Activated CD4-positive, alpha-beta T cell treated with anti-CD3 and anti-CD28 coated beads, Interleukin-2, amount 10 ng/mL, durations not matched to agents 7 days and 5 days (primary cell): Measurements from ENCODE around the gene WDR4. TPM values are rescaled to one million over a fixed set of nuclear protein-coding genes. Genes with fewer than 3 reads are reported as not detected.
"Not testable (repeated sequence)": the region's sequence is repeated elsewhere in the genome, so short reads cannot be mapped to it uniquely, and the experiment has no call there.

Source experiments
- CTCF ChIA-PET: fragments of 350-600 bp; sonication (Branson Sonifier 250); formaldehyde crosslinking; loops from one replicate; lab custom pipeline; 2021; ENCODE audit warnings: antibody characterized with exemption; lab: Charles Lee
- POLR2A ChIA-PET: fragments of 350-600 bp; sonication (Branson Sonifier 250); formaldehyde crosslinking; loops from one replicate; lab custom pipeline; 2021; ENCODE audit warnings: antibody characterized with exemption; lab: Charles Lee
- DNase-seq: peaks from one replicate; pipeline ENCODE4 v3.0.0-alpha.2; 2020
- H3K27ac Mint-ChIP-seq: one replicate; pipeline ENCODE4 v1.8.0; 2021; ENCODE audit warnings: mild to moderate bottlenecking, moderate library complexity, mixed read lengths
- H3K27me3 Mint-ChIP-seq: one replicate; pipeline ENCODE4 v1.8.0; 2021; ENCODE audit warnings: mixed read lengths
- H3K36me3 Mint-ChIP-seq: one replicate; pipeline ENCODE4 v1.8.0; 2021; ENCODE audit warnings: low read depth, mixed read lengths
- H3K4me1 Mint-ChIP-seq: one replicate; pipeline ENCODE4 v1.8.0; 2021; ENCODE audit warnings: mixed read lengths
- H3K4me3 Mint-ChIP-seq: one replicate; pipeline ENCODE4 v1.8.0; 2021; ENCODE audit warnings: mild to moderate bottlenecking, moderate library complexity, mixed read lengths
- H3K9me3 Mint-ChIP-seq: one replicate; pipeline ENCODE4 v1.8.0; 2021; ENCODE audit warnings: mixed read lengths
- total RNA-seq, 2 experiments: library from RNA; stranded (reverse); gene quantifications; one replicate each; pipeline ENCODE4 v1.2.3, GENCODE V29; 2021

WDR4 gene
- total RNA-seq, 2 experiments from 2014 or later = 23.9 to 32.7 TPM

DNA sequence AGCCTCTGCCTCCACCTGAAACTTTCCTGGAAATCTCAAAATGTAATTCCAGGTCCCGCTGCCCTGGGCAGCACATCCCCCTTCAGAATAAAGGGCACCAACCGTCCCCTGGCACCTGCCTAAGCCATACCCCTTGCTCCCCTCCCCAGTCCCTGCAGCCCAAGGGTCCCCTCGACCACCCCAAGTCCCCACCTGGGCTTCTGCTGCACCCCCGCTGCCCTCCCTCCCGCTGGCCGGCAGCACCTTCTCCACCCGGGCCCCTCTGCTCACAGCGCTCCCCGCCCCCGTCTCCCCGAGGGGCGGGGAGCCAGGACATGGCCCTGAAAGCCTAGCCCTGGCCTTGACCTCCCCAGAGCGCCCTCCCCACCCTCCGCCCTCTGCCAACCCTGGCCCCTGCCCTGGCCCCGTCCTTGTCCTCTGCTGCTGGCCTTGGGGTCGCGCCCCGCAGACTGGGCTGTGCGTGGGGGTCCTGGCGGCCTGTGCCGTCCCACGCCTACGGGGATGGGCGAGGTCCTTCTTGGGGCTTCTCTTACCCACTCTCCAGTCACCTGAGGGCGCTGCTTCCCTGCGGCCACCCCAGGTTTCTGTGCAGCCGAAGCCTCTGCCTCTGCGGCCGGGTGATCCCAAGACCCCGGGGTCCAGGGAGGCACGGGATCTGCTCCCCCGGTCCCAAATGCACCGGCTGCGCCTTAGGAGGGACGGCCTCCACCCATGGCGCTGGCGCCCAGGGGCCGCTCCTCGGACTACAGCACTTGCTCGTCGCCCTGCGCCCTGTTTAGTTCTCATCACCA lies 41.7 kb downstream of the WDR4 start:
- POLR2A ChIA-PET = no interaction called here

DNA sequence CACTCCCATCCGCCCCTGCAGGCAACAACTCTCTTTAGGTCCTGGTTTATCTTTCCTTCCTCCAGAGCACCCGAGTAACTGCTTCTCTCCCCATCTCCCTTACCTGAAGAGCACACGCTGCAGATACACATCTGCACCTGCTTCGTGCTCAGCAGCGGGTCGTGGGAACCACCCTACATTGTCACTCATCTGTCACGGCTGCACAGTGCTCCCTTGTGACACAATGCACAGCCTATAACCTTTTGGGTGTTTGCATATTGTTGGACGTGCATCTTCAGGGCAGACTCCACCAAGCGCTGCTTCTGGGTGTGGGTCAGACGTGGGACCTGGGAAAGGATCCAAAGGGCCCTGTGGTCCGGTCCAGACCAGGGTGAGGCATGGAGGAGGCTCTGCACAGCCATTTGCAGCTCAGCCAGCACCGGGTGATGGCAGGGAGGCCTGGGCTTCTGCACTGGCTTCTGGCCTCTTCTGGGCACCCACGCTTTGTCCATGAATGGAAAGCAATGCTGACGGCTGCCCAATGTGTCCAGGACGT lies 42.5 kb downstream of the WDR4 start:
- Mint-ChIP-seq H3K27me3 (no peaks in the 10 kb centered on the region), H3K4me3 (no peak overlapping the region), H3K9me3 (peaks cover 1% of the 10 kb centered on the region), H3K4me1 (peaks cover 25% of the 10 kb centered on the region), H3K36me3 (peaks cover 7% of the 10 kb centered on the region), H3K27ac (no peak overlapping the region)
- POLR2A ChIA-PET = no interaction called here
- no peak for DNase-seq
- CTCF ChIA-PET = no interaction called here

More for the DNA sequence above, 41.7 kb downstream of the WDR4 start:
- no peak overlapping the region for H3K4me3 Mint-ChIP-seq
- peaks cover 6% of the 10 kb centered on the region for H3K36me3 Mint-ChIP-seq
- H3K9me3 Mint-ChIP-seq = no peaks in the 10 kb centered on the region
- no peak for DNase-seq
- H3K4me1 Mint-ChIP-seq = peaks cover 17% of the 10 kb centered on the region
- no peak overlapping the region for H3K27ac Mint-ChIP-seq
- CTCF ChIA-PET = no interaction called here
- H3K27me3 Mint-ChIP-seq = no peaks in the 10 kb centered on the region

DNA sequence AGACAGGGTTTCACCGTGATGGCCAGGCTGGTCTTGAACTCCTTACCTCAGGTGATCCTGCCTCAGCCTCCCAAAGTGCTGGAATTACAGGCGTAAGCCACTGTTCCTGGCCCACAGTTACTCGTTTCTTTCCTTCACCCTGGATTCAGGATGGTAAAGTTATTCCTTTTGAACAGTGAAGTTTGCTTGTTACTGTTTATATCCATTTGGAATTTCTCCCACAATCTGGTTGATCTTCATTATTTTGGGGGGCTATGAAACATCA lies 43.0 kb downstream of the WDR4 start:
- Mint-ChIP-seq H3K27ac (no peak overlapping the region), H3K4me1 (peaks cover 30% of the 10 kb centered on the region), H3K36me3 (peaks cover 9% of the 10 kb centered on the region), H3K27me3 (no peaks in the 10 kb centered on the region), H3K9me3 (peaks cover 4% of the 10 kb centered on the region), H3K4me3 (no peak overlapping the region)
- ChIA-PET POLR2A (no interaction called here), CTCF (interaction anchor here (0.7 kb wide), 1 partner anchor 26 kb away, joined by 3 read pairs; no protein-coding TSS in a partner anchor)
- no peak for DNase-seq

DNA sequence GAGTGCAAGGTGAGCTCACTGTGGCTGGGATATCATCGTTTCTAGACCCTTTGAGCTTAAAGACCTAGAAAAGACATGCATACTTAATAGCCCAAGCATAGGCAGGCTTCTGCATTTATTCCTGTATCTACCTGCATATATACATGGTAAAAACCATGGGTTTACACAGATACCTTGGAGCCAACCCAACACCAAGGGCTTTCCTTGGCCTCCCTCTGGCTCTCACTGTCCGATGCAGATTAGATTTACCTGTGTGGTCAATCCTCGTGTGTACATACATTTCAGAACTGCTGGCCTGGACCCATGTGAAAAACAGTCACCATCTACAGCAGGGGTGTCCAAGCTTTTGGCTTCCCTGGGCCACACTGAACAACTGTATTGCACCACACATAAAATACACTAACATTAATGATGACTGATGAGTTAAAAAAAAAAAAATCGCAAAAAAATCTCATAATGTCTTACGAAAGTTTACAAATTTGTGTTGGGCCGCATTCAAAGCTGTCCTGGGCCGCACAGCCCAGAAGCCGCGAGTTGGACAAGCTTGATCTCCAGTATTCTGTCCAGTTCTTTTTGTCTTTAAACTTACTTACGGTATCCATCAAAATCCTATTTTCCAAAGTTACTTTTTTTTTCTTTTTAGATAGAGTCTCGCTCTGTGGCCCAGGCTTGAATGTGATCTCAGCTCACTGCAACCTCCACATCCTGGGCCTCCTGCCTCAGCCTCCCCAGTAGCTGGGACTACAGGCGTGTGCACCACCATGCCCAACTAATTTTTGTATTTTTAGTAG lies 43.5 kb downstream of the WDR4 start:
- no peak for DNase-seq
- no peak overlapping the region for H3K4me3 Mint-ChIP-seq

DNA sequence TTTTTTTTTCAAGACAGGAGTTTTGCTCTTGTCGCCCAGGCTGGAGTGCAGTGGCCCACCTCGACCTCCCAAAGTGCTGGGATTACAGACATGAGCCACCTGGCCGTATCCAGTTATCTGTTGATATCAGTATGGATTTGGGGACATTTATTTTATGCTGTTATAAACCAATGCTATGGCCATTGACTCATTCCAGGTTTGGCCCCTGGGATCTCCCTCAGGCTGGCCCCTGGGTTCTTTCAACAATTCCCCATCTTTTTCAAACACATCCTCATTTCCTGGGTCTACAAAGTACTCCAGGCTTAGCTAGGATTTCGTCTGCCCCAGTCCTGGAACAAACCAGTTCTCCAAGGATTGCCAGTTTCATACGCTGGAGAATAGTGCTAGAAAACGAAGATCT lies 44.1 kb downstream of the WDR4 start:
- ChIA-PET CTCF (no interaction called here), POLR2A (no interaction called here)
- peaks cover 2% of the 10 kb centered on the region for H3K27me3 Mint-ChIP-seq
- peaks cover 12% of the 10 kb centered on the region for H3K36me3 Mint-ChIP-seq
- H3K27ac Mint-ChIP-seq = no peak overlapping the region
- H3K4me1 Mint-ChIP-seq = peaks cover 38% of the 10 kb centered on the region
- DNase-seq = no peak
- no peak overlapping the region for H3K4me3 Mint-ChIP-seq
- peaks cover 4% of the 10 kb centered on the region for H3K9me3 Mint-ChIP-seq

More for the DNA sequence above, 43.5 kb downstream of the WDR4 start:
- Mint-ChIP-seq H3K36me3 (peaks cover 10% of the 10 kb centered on the region), H3K4me1 (peaks cover 34% of the 10 kb centered on the region), H3K27ac (no peak overlapping the region), H3K9me3 (peaks cover 4% of the 10 kb centered on the region), H3K27me3 (peaks cover under 1% of the 10 kb centered on the region)
- CTCF ChIA-PET = interaction anchor here (0.7 kb wide), 1 partner anchor 26 kb away, joined by 3 read pairs; no protein-coding TSS in a partner anchor
- POLR2A ChIA-PET = no interaction called here

DNA sequence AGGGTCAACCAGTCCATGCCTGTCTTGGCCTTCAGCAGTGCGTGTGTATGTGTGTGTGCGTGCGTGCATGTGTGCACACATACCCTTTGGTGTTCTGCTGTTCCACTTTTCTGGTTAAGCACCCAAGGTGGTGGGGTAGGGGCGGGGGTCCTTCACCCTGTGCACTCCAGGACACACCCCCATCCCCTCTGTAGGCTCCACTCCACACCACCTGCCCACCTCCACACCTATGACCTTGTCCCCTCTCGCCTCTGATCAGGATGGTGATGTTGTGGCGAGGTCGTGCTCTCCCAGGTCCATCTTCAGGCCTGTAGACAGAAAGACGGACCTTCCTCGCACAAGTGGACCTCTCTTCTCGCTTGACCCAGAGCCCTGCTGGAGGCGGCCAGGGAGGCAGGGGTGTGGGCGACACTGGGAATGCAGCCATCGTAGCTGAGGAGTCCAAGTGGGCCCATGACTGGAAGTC lies 44.6 kb downstream of the WDR4 start:
- no peak overlapping the region for H3K27ac Mint-ChIP-seq
- H3K4me1 Mint-ChIP-seq = peaks cover 38% of the 10 kb centered on the region
- H3K9me3 Mint-ChIP-seq = peaks cover 4% of the 10 kb centered on the region
- H3K36me3 Mint-ChIP-seq = peaks cover 12% of the 10 kb centered on the region
- H3K4me3 Mint-ChIP-seq = no peak overlapping the region
- ChIA-PET CTCF (no interaction called here), POLR2A (no interaction called here)
- DNase-seq = no peak
- peaks cover 2% of the 10 kb centered on the region for H3K27me3 Mint-ChIP-seq

DNA sequence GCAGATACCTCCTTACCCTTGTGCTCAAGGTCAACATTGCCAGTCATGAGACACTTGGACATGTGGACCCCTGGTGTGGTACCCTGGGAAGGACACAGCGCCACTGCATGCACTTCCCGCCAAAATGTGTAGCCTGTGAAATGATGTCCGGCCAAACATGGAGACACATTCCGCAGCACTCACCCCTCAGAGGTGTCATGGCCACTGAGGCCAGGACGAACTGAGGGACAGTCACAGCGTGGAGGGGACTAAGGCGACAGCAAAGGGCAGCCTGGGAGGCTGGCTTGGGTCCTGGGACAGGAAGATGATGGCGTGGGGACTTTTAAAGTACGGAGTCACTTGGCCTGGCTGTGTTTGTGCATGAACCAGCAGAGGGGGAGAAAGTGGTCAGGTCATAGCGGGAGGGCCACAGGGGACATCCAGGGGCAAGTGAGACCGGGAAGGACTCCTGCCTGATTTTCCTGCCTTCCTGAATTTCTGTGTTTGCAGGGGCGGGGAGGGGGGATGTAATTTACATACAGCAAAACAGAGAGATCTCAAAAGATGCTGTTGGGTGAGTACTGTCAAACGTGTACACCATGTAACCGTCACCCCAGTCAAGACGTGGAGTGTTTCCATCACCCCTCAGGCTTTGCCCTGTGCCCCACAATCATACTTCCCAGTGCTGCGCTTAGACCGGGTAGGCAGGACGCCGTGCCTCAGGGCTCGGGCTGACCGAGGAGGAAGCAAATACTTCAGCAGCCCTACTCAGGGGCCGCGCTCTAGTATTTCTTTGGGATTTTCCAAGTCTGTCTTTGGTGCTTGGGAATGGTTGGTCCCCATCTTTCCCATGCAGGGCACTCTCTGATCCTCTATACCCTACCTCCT lies 45.2 kb downstream of the WDR4 start:
- peaks cover 40% of the 10 kb centered on the region for H3K4me1 Mint-ChIP-seq
- peak overlapping the region; percentile 46 for H3K27ac Mint-ChIP-seq
- no peak overlapping the region for H3K4me3 Mint-ChIP-seq
- no peak for DNase-seq
- peaks cover 7% of the 10 kb centered on the region for H3K36me3 Mint-ChIP-seq
- H3K27me3 Mint-ChIP-seq = peaks cover 7% of the 10 kb centered on the region
- ChIA-PET CTCF (no interaction called here), POLR2A (no interaction called here)
- H3K9me3 Mint-ChIP-seq = peaks cover 4% of the 10 kb centered on the region

DNA sequence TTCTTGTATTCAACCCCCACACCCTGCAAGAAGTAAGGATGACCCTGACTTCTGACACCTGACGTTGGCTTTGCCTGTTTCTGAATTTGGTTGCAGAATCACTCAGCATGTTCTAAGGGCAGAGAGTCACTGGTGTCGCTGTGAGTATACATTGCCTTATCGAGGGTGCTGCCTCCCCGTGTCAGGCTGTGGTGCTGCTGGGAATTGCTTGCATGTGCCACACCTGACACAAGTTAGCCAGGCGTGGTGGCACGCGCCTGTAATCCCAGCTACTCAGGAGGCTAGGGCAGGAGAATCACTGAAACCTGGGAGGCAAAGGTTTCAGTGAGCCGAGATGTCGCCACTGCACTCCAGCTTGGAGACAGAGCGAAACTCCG lies 45.9 kb downstream of the WDR4 start:
- peak overlapping the region; percentile 82 for H3K27ac Mint-ChIP-seq
- H3K36me3 Mint-ChIP-seq = peaks cover 7% of the 10 kb centered on the region
- peaks cover 4% of the 10 kb centered on the region for H3K9me3 Mint-ChIP-seq
- peaks cover 40% of the 10 kb centered on the region for H3K4me1 Mint-ChIP-seq
- ChIA-PET CTCF (interaction anchor here (1.1 kb wide), 1 partner anchor 216 kb away, joined by 3 read pairs; no protein-coding TSS in a partner anchor), POLR2A (no interaction called here)
- peak overlapping the region; percentile 21 for H3K4me3 Mint-ChIP-seq
- peak; percentile 78 for DNase-seq
- peaks cover 11% of the 10 kb centered on the region for H3K27me3 Mint-ChIP-seq

DNA sequence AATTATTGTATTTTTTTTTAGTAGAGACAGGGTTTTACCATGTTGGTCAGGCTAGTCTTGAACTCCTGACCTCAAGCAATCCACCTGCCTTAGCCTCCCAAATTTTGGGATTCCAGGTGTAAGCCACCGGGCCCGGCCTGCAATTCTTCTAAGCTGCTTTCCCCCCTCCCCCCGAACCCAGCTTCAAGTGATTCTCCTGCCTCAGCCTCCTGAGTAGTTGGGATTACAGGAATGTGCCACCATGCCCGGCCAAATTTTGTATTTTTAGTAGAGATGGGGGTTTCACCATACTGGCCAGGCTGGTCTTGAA lies 47.1 kb downstream of the WDR4 start:
- H3K9me3 Mint-ChIP-seq, CTCF ChIA-PET, DNase-seq, H3K36me3 Mint-ChIP-seq, H3K4me3 Mint-ChIP-seq, POLR2A ChIA-PET: not testable (repeated sequence)
- peaks cover 40% of the 10 kb centered on the region for H3K4me1 Mint-ChIP-seq
- peak overlapping the region; percentile 51 for H3K27ac Mint-ChIP-seq
- peaks cover 22% of the 10 kb centered on the region for H3K27me3 Mint-ChIP-seq

DNA sequence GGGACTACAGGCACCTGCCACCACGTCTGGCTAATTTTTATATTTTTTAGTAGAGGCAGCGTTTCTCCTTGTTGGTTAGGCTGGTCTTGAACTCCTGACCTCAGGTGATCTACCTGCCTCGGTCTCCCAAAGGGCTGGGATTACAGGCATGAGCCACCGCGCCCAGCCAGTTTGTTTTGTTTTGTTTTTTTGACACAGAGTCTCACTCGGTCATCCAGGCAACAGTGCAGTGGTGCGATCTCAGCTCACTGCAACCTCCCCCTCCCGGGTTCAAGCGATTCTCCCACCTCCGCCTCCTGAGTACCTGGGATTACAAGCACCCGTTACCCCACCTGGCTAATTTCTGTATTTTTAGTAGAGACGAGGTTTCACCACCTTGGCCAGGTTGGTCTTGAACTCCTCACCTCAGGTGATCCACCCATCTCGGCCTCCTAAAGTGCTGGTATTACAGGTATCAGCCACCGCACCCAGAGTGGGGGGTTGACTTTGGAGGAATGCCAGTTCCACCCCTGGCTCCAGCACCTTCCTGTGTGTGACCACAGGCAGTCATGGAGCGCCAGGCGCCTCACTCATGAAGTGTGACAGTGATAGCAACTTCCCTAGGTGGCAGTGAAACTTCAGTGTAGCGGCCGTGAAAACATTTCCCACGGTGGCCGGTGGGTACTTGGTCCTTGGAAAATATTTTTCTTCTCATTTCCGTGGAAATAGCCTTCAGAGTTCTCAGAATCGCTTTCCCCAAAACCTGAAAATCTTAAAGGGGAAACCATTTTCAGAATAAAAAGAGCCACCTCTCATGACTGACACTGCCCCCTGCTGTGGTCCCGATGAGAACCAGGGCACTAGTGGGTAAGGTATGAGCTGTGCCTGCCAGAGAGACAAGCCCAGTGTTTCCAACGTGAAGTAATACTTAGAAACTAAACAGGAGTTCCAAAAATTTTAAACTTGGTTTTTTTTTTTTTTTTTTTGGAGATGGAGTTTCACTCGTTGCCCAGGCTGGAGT lies 48.6 kb downstream of the WDR4 start:
- DNase-seq = no peak
- Mint-ChIP-seq H3K27me3 (peaks cover 29% of the 10 kb centered on the region), H3K27ac (peak overlapping the region; percentile 41), H3K4me3 (no peak overlapping the region), H3K4me1 (peaks cover 40% of the 10 kb centered on the region), H3K9me3 (peaks cover 4% of the 10 kb centered on the region), H3K36me3 (peaks cover 7% of the 10 kb centered on the region)
- POLR2A ChIA-PET = no interaction called here
- CTCF ChIA-PET = interaction anchor here (1.2 to 1.7 kb wide), 2 partner anchors 12 to 238 kb away, joined by 3 to 7 read pairs; no protein-coding TSS in a partner anchor

DNA sequence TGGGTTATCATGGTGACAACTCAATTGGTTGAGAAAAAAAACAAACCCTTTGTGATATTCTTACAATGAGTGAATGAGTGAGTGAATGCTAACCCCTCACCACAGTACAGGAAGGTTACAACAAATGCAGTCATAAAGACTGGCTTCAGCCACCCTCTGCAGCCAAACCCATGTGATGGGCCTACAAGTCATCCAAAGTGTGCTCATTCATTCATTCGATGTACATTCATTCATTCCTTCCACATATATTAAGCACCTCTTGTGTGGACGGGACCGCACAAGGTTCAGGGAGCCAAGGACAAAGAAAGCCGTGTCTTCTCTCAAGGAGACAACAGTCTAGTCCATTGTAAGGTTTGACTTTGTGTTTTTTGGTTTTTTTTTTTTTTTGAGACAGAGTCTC lies 49.4 kb downstream of the WDR4 start:
- Mint-ChIP-seq H3K9me3 (peaks cover 4% of the 10 kb centered on the region), H3K27me3 (peaks cover 37% of the 10 kb centered on the region), H3K36me3 (peaks cover 7% of the 10 kb centered on the region), H3K4me3 (no peak overlapping the region), H3K27ac (no peak overlapping the region), H3K4me1 (peaks cover 40% of the 10 kb centered on the region)
- CTCF ChIA-PET = no interaction called here
- DNase-seq = no peak
- POLR2A ChIA-PET = no interaction called here
